ENCODE data around the gene DNAJC11. TPM values are rescaled to one million over a fixed set of nuclear protein-coding genes. Genes with fewer than 3 reads are reported as not detected.

Gene DNAJC11
- total RNA-seq, result 10 to 100 TPM; 23.0 to 30.5 (median 25.6) TPM

GRCh38 chr1:6701437-6702153 is at the start of gene DNAJC11:
DNAJC11 (minus strand) TSS chr1:6701816; CDS start chr1:6701800, 16 bp downstream.
- H3K27ac ChIP-seq, result peak within 1 kb of the TSS; percentile 64 to 83

DNA sequence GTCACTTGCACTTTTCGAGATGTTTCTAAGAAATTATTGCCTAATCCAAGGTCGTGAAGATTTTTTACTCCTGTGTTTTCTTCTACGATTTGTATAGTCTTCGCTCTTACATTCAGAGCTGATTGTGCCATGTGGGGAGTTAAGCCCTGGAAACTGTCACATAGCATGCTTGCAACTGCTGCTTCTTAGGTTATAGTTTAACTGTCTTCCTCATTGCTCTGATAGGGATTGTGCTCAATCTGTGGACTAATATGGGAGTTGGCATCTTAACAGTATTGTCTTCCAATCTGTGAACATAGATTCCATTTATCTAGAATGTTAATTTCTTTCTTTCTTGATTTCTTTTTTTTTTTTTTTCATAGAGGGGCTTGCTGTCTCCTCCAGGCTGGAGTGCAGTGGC is 48.9 kb upstream of the DNAJC11 start:
- Histone ChIP-seq H3K9me3 (no peaks in the 10 kb centered on the region), H3K4me3 (no peak overlapping the region), H3K4me1 (no peaks in the 10 kb centered on the region), H3K27ac (no peak overlapping the region), H3K27me3 (no peaks in the 10 kb centered on the region), H3K36me3 (no peaks in the 10 kb centered on the region)
- no peak for TF ChIP-seq POLR2A (IDR thresholded peaks at IDR 0.05)
- TF ChIP-seq CTCF (IDR thresholded peaks at IDR 0.05), result no peak
- TF ChIP-seq POLR2AphosphoS5 (IDR thresholded peaks at IDR 0.05), result no peak
- DNase-seq (ENCODE audit: low spot score in 2 of 2), result no peak
- intact Hi-C loops (cut with DNase I; ENCODE audit: low total_unique reads), result no loop called here

More at GRCh38 chr1:6701437-6702153, at the start of gene DNAJC11:
- intact Hi-C loops (cut with DNase I; ENCODE audit: low total_unique reads), result no loop called here
- Histone ChIP-seq H3K36me3 (no peaks in the 10 kb centered on the region), H3K4me1 (peaks cover 0 to 13% of the 10 kb centered on the region in 2 donors), H3K4me3 (peak within 1 kb of the TSS; percentile 81 to 96 (median 90)), H3K9me3 (no peaks in the 10 kb centered on the region), H3K27me3 (no peaks in the 10 kb centered on the region)
- DNase-seq (ENCODE audit: low spot score in 2 of 2), result peak; percentile 78 to 81
- TF ChIP-seq CTCF (IDR thresholded peaks at IDR 0.05), result peak in 2 of 3 donors; percentile 11 to 99
- TF ChIP-seq POLR2A (IDR thresholded peaks at IDR 0.05), result no peak
- peak; percentile 26 to 67 (median 59) for TF ChIP-seq POLR2AphosphoS5 (IDR thresholded peaks at IDR 0.05)

DNA sequence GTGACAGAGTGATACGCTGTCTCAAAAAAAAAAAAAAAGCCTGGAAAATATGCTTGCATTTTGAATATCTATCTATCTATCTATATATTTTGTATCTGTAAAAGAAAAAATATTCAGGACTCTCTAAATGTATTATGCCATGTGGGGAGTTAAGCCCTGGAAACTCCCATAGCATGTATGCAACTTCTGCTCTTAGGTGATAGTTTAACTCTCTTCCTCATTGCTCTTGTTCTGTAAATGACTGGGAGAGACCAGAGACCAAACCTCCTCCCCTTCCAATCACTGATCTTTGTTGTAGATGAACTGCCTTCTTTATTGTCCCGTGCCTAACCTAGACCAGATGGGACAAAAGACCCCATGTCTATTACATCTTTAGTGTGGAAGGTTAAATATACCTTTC is 46.1 kb upstream of the DNAJC11 start:
- intact Hi-C loops (cut with DNase I; ENCODE audit: low total_unique reads), result loop anchor here (1.0 kb wide), 1 partner anchor 39 kb away; no protein-coding TSS in a partner anchor
- no peaks in the 10 kb centered on the region for H3K4me1 ChIP-seq

GRCh38 chr1:6745073-6745472 is 43.5 kb upstream of the DNAJC11 start:
- no peak overlapping the region for H3K27ac ChIP-seq
- no peak overlapping the region for H3K4me3 ChIP-seq
- no peaks in the 10 kb centered on the region for H3K9me3 ChIP-seq
- no peaks in the 10 kb centered on the region for H3K4me1 ChIP-seq
- H3K27me3 ChIP-seq, result no peaks in the 10 kb centered on the region
- no peaks in the 10 kb centered on the region for H3K36me3 ChIP-seq
- TF ChIP-seq POLR2A (IDR thresholded peaks at IDR 0.05), result no peak
- TF ChIP-seq POLR2AphosphoS5 (IDR thresholded peaks at IDR 0.05), result no peak
- no peak for TF ChIP-seq CTCF (IDR thresholded peaks at IDR 0.05)
- intact Hi-C loops (cut with DNase I; ENCODE audit: low total_unique reads), result no loop called here
- no peak for DNase-seq (ENCODE audit: low spot score in 2 of 2)

More for the DNA sequence above, 46.1 kb upstream of the DNAJC11 start:
- H3K9me3 ChIP-seq, result no peaks in the 10 kb centered on the region
- no peak overlapping the region for H3K4me3 ChIP-seq
- no peaks in the 10 kb centered on the region for H3K27me3 ChIP-seq
- H3K36me3 ChIP-seq, result no peaks in the 10 kb centered on the region
- no peak for TF ChIP-seq POLR2AphosphoS5 (IDR thresholded peaks at IDR 0.05)
- TF ChIP-seq CTCF (IDR thresholded peaks at IDR 0.05), result no peak
- TF ChIP-seq POLR2A (IDR thresholded peaks at IDR 0.05), result no peak
- no peak for DNase-seq (ENCODE audit: low spot score in 2 of 2)
- no peak overlapping the region for H3K27ac ChIP-seq

Measured in breast epithelium (tissue), 4 donors.